Measurements from ENCODE around the gene SAMD3. TPM values are rescaled to one million over a fixed set of nuclear protein-coding genes. Genes with fewer than 3 reads are reported as not detected.

SAMD3 gene
- total RNA-seq, 2 donors from 2014 or later: 41.3 to 44.8 TPM

DNA sequence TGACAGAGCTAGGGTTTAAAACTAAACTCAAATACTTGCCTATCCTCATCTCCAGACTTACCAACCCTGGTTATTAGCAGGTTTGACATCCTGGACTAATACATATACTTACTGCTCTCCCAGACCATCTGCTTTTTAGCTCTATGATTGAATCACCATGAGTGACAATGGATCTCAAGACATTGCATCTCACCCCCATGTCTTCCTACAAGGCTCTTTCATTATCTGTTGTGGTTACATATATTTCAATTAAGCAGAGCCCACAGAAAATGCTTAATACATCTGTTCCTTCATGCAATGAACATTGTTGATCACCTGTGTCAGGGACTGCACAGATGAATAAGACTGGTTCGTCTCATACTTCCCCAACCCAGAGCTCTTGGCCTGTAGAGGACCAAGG, 19.4 kb downstream of the SAMD3 start:
- WGBS, 2 experiments (ENCODE audit: insufficient coverage in 1 of 2, insufficient read length in 1 of 2): 93% methylated on average over 1 of the region's 1 CpG; no CpG with 5 or more reads in 1 of the 2 experiments
- Mint-ChIP-seq H3K27ac (no peak overlapping the region), H3K4me3 (no peak overlapping the region), H3K27me3 (ENCODE audit: insufficient read depth) (no peaks in the 10 kb centered on the region), H3K36me3 (ENCODE audit: low read depth) (peaks cover 75% of the 10 kb centered on the region), H3K4me1 (peaks cover 47% of the 10 kb centered on the region), H3K9me3 (peaks cover 33% of the 10 kb centered on the region)
- TF ChIP-seq, protein P1, sequence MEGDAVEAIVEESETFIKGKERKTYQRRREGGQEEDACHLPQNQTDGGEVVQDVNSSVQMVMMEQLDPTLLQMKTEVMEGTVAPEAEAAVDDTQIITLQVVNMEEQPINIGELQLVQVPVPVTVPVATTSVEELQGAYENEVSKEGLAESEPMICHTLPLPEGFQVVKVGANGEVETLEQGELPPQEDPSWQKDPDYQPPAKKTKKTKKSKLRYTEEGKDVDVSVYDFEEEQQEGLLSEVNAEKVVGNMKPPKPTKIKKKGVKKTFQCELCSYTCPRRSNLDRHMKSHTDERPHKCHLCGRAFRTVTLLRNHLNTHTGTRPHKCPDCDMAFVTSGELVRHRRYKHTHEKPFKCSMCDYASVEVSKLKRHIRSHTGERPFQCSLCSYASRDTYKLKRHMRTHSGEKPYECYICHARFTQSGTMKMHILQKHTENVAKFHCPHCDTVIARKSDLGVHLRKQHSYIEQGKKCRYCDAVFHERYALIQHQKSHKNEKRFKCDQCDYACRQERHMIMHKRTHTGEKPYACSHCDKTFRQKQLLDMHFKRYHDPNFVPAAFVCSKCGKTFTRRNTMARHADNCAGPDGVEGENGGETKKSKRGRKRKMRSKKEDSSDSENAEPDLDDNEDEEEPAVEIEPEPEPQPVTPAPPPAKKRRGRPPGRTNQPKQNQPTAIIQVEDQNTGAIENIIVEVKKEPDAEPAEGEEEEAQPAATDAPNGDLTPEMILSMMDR (conservative IDR thresholded peaks at IDR 0.05): no peak
- Histone ChIP-seq H3K9ac (ENCODE audit: extremely low read depth, low read length, poor library complexity, severe bottlenecking) (no peak overlapping the region), H3K36me3 (ENCODE audit: control insufficient read depth, insufficient read depth, low read length) (peaks cover 16% of the 10 kb centered on the region), H3K27me3 (ENCODE audit: control insufficient read depth, insufficient read depth, low read length, poor library complexity, severe bottlenecking) (no peaks in the 10 kb centered on the region), H3K4me3 (ENCODE audit: low read length) (no peak overlapping the region), H3K9me3 (ENCODE audit: control insufficient read depth, low read length) (peaks cover 8% of the 10 kb centered on the region), H3K4me1 (ENCODE audit: control insufficient read depth, insufficient read depth, low read length) (peaks cover 8% of the 10 kb centered on the region), H3K27ac (ENCODE audit: low read depth, low read length) (no peak overlapping the region)
- no peak for DNase-seq

DNA sequence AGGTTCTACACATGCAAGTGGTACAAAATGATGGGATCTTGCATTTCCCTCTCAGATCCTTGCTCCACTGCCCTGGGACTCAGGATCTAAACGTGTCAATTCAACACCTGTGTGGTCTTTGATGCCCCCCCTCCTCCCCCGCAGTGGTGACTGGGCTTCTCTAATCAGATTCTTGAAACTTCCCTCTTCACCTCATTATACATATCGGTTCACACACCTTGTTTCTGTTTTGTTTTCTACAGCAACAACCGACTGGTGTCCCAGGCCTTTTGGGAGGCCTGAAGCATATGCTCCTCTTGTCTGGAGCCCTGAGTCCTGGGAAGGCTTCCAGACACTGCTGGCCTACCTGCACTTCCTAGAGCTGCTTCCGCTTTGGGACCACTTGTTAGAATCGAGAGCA, 20.0 kb downstream of the SAMD3 start:
- no peak overlapping the region for H3K9ac ChIP-seq (ENCODE audit: extremely low read depth, low read length, poor library complexity, severe bottlenecking)
- peak; percentile 78 for DNase-seq
- no peaks in the 10 kb centered on the region for H3K27me3 Mint-ChIP-seq (ENCODE audit: insufficient read depth)
- no peak overlapping the region for H3K4me3 Mint-ChIP-seq
- H3K4me1 Mint-ChIP-seq: peaks cover 50% of the 10 kb centered on the region
- peaks cover 32% of the 10 kb centered on the region for H3K9me3 Mint-ChIP-seq
- H3K36me3 ChIP-seq (ENCODE audit: control insufficient read depth, insufficient read depth, low read length): peaks cover 10% of the 10 kb centered on the region
- no peaks in the 10 kb centered on the region for H3K27me3 ChIP-seq (ENCODE audit: control insufficient read depth, insufficient read depth, low read length, poor library complexity, severe bottlenecking)
- H3K9me3 ChIP-seq (ENCODE audit: control insufficient read depth, low read length): peaks cover 2% of the 10 kb centered on the region
- H3K27ac Mint-ChIP-seq: peak overlapping the region; percentile 80
- H3K36me3 Mint-ChIP-seq (ENCODE audit: low read depth): peaks cover 74% of the 10 kb centered on the region
- TF ChIP-seq, protein P1 (conservative IDR thresholded peaks at IDR 0.05): no peak
- no peak overlapping the region for H3K27ac ChIP-seq (ENCODE audit: low read depth, low read length)
- 51 to 57% methylated on average over 4 to 6 of the region's 6 CpGs for WGBS, 2 experiments (ENCODE audit: insufficient coverage in 1 of 2, insufficient read length in 1 of 2)
- H3K4me1 ChIP-seq (ENCODE audit: control insufficient read depth, insufficient read depth, low read length): peaks cover 8% of the 10 kb centered on the region
- no peak overlapping the region for H3K4me3 ChIP-seq (ENCODE audit: low read length)

DNA sequence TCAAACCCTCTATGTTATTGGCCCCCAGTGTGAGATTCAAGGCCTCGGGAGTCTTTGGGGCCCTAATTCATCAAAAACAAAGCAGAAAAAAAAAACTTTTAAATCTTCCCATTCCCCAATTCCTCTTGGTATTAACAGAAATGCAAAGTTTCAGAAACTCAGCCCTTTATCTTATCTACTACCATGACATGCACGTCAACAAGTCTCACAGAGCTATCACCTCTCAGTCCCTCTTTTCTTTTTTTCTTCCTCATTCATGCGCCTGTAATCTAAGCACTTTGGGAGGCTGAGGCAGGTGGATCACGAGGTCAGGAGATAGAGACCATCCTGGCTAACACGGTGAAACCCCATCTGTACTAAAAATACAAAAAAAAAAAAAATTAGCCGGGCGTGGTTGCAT, 22.7 kb downstream of the SAMD3 start:
- Histone ChIP-seq H3K9me3 (ENCODE audit: control insufficient read depth, low read length) (no peaks in the 10 kb centered on the region), H3K27ac (ENCODE audit: low read depth, low read length) (no peak overlapping the region), H3K36me3 (ENCODE audit: control insufficient read depth, insufficient read depth, low read length) (peaks cover 3% of the 10 kb centered on the region), H3K4me3 (ENCODE audit: low read length) (peak overlapping the region; percentile 22), H3K4me1 (ENCODE audit: control insufficient read depth, insufficient read depth, low read length) (peaks cover 8% of the 10 kb centered on the region), H3K9ac (ENCODE audit: extremely low read depth, low read length, poor library complexity, severe bottlenecking) (no peak overlapping the region), H3K27me3 (ENCODE audit: control insufficient read depth, insufficient read depth, low read length, poor library complexity, severe bottlenecking) (no peaks in the 10 kb centered on the region)
- 69 to 90% methylated on average over 2 to 7 of the region's 7 CpGs for WGBS, 2 experiments (ENCODE audit: insufficient coverage in 1 of 2, insufficient read length in 1 of 2)
- Mint-ChIP-seq H3K27me3 (ENCODE audit: insufficient read depth) (no peaks in the 10 kb centered on the region), H3K9me3 (peaks cover 50% of the 10 kb centered on the region), H3K4me3 (no peak overlapping the region), H3K4me1 (peaks cover 49% of the 10 kb centered on the region), H3K36me3 (ENCODE audit: low read depth) (peaks cover 75% of the 10 kb centered on the region), H3K27ac (peak overlapping the region; percentile 5)
- TF ChIP-seq, protein P1 (conservative IDR thresholded peaks at IDR 0.05): no peak
- DNase-seq: no peak

Measured in endodermal cell (in vitro differentiated cells).